Amniotic stem cell (primary cell): ENCODE results near the gene BAD.
"Not testable (repeated sequence)": the region's sequence is repeated elsewhere in the genome, so short reads cannot be mapped to it uniquely, and the experiment has no call there.

Source experiments
- DNase-seq: peaks from one replicate; lab custom pipeline; 2025; lab: John Stamatoyannopoulos, UW

Gene BAD

GRCh38 chr11:64314805-64315561 is 30.5 kb upstream of the BAD start:
- no peak for DNase-seq

- no peak for DNase-seq
Observed at GRCh38 chr11:64314146-64314804, 29.8 kb upstream of the BAD start.

DNA sequence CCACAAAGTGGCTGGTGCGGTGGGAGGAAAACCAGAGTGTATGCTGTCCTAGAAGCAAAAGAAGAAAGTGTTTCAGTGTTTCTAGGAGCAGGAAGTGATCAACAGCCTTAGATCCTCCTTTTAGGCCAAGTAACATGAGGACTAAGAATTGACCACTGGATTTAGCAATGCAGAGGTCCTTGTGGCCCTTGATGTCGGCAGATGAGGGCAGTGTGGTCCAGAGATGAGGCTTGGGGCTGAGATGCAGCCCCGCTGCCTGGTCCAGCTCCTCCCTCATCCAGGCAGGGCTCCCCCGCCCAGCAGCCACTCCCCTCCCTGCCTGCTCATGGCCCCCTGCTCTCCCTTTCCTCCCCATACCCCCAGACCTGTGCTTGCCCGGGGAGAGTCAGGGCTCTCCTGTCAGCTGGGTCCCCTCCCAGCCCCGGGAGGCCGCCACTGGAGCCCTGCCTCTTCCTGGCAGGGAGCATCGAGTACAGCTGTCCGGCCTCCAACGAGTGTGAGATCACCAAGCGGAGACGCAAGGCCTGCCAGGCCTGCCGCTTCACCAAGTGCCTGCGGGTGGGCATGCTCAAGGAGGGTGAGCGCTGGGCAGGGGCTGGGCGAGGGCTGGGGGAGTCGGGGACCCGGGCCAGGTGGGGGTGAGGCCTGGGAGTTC is 29.2 kb upstream of the BAD start:
- no peak for DNase-seq

GRCh38 chr11:64312947-64313346 is 28.5 kb upstream of the BAD start:
- no peak for DNase-seq

- DNase-seq, result not testable (repeated sequence)
Observed at GRCh38 chr11:64307795-64308194, 23.3 kb upstream of the BAD start.

- no peak for DNase-seq
Observed at GRCh38 chr11:64306876-64307622, 22.6 kb upstream of the BAD start.

DNA sequence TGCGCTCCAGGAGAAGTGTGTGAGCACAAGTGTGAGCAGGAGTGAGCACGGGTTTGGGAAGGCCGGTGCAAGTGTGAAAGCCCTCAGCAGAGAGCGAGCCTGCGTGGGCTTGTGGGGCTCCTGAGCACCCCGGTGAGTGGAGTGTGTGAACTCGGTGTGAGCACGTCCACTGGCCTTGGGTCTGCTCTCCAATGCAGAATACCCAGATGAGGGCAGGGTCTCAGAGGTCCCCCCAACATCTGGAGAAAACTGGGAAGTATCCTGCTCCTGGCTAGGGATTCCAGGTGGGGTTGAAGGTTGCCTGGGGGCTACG is 22.1 kb upstream of the BAD start:
- no peak for DNase-seq

DNA sequence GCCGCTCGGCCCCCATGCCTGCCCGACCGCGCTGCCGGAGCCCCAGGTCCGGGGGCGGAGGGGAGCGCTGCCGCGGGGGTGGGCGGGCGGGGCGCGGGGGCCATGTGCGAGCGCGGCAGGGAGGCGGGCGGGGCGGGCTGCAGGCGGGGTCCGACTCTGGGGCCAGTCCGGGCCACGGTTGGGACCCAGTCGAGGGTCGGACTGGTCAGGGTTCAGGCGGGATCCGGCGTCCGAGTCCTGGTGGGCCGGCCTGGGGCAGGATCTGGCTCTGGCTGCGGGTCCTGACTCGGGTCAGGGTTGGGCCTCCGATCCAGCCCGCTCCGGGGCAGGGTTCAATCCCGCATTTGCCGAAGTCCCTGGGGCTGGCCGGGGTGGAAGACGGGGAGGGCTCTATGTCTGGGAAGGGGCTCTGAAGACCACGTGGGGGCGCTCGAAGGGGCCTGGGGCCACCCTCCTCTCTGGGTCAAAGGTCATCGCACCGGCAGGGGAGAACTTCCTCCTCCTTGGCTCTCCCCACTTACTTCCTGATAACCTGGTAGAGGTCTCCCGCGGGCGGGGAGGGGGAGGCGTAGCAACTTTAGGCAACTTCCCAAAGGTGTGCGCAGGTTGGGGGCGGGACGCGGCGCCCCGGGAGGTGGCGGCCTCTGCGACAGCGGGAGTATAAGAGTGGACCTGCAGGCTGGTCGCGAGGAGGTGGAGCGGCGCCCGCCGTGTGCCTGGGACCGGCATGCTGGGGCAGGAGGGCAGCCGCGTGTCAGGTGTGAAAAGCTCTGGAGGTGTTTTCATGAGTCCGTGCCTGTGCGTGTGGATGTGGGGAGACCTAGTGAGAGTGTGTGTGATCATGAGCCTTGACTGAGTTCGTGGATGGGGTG is 21.5 kb upstream of the BAD start:
- DNase-seq, result no peak

GRCh38 chr11:64305075-64305690 is 20.7 kb upstream of the BAD start, which contains the start of gene ESRRA:
Gene ESRRA, plus strand, starts transcription at chr11:64305524. Its CDS starts 1,656 bp downstream, at chr11:64307180.
- peak; percentile 91 for DNase-seq

- peak; percentile 81 for DNase-seq
Observed at GRCh38 chr11:64304316-64305072, 20.0 kb upstream of the BAD start.

DNA sequence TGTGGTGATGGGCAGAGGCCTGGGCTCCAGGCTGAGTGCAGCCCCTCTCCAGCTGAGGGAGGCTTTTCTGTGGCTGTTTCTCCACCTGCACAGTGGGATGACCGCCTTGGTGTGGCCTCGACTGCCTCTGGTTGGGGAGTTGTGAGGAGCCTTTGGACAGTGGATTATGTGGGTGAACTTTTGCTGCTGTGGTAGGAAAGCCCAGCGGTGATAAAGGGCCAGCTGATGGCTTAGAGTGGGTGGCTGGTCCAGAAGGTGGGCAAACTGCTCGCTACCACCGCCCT is 19.5 kb upstream of the BAD start:
- DNase-seq, result no peak

GRCh38 chr11:64303109-64304031 is 18.9 kb upstream of the BAD start:
- DNase-seq, result no peak

DNA sequence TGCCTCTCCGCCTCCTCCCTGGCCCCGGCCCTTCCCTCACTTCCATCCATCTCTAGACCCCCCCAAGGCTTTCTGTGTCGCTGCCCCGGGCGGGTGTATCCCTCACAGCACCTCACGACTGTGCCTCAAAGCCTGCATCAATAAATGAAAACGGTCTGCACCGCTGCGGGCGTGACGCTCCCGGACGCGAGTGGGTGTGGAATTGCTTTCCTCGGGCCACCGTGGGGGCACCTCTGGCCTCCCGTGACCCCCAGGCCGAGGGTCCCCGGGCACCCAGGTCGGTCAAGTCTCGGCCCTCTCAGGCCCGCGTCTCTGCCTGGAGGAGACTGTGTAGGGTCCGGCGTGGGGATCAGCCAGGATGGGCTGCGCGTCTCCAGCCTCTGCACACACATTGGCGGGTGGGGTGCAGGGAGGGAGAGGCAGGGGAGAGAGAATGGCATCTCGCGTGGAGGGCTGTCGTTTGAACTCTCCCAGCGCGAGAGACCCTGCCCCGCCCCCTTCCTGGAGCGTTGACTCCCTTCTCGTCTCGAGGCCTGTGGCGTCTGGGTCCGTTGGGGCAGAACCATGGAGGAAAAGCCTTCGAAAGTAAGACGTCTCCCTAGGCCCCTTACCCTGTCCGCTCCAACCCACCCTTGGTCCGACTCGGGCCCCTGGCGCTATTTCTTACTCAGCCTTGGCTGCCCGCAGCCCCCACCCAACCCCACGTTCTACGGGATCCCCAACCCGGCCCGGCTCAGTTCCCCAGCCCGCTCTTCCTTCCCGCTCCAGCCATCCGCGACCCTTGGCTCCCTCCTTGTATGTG is 15.6 kb upstream of the BAD start, which contains the start of gene CATSPERZ:
TSS of gene CATSPERZ (plus strand) at position 512 of the 802 bp plus-strand sequence. CDS start at position 565, 53 bp downstream.
- no peak for DNase-seq

DNA sequence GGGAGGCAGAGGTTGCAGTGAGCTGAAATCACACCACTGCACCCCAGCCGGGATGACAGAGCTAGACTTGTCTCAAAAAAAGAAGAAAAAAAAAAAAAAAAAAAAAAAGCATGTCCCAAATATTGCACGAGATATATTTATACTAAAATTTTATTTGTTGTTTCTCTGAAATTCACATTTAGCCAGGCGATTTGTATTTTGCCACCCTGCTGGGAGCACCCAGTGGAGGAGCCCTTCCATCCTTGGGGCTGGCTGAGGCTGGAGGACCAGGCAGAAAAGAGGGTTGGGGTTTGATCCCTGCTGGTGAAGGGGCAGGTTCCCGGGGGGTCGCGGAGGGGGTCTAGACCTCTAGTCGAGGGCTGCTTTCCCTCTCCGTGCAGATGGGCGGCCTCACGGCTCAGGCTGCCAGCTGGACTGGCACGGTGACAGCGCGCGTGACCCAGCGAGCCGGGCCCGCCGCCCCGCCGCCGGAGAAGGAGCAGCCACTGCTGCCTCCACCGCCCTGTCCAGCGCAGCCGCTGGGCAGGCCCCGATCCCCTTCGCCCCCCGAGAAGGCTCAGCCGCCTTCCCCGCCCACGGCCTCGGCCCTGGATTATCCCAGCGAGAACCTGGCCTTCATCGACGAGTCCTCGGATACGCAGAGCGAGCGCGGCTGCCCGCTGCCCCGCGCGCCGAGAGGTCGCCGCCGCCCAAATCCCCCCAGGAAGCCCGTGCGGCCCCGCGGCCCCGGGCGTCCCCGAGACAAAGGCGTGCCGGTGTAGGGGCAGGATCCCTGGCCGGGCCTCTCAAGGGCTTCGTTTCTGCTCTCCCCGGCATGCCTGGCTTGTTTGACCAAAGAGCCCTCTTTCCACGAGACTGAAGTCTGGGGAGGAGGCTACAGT is 14.7 kb upstream of the BAD start:
- DNase-seq, result no peak

DNA sequence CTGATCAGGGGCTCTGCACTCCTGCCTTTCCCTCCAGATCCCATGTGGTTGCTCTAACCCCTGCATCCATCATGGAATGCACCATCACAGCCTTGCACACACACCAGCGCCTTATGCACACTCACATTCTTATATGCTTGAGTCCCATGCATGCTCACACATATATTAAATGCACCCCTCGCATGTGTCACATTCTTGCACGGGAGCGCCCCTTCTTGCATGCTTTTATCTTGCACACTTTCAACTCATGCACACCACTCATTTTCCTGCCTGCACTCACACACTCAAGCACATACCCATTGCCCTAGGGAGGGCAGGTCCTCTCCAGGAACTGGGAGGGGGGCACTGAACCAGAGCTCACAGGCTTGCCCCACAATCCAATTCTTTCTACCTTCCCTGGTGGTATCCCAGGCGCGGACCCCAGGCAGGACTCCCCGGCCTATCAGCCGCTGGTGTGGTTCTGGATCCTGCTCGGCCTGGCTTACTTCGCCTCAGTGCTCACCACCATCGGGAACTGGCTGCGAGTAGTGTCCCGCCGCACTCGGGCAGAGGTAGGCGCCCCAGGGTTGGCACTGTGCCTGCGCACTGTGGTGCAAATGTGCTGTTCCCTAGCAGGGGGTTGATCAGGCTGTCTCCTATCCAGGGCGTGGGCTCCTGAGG is 13.4 kb upstream of the BAD start:
- no peak for DNase-seq

DNA sequence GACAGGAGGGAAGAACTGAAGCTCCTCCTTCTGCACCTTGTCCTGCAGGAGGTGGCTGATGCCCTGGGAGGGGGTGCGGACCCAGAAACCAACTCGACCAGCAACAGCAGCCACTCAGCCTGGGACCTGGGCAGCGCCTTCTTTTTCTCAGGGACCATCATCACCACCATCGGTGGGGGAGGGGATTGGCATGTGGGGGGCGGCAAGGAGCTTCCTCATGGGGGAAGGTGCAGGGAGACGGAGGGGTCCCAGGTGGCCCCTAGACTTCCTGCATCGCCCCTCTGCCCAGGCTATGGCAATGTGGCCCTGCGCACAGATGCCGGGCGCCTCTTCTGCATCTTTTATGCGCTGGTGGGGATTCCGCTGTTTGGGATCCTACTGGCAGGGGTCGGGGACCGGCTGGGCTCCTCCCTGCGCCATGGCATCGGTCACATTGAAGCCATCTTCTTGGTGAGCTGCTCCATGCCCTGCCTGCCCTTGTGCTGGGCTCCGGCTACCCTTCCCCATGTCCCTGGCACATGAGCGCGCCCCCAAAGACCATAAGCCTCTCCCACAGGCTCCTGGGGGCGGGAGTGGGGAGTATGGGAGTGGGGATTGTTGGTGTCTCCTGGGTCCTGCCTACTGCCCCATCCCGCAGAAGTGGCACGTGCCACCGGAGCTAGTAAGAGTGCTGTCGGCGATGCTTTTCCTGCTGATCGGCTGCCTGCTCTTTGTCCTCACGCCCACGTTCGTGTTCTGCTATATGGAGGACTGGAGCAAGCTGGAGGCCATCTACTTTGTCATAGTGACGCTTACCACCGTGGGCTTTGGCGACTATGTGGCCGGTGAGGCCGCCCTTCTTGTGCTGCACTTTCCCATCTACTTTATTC is 12.6 kb upstream of the BAD start:
- DNase-seq, result no peak
